GM12873 (cell line): Measurements from ENCODE around the gene IRS1.

Experiments used
- CTCF ChIP-seq: IDR thresholded peaks from 2 replicates; pipeline ENCODE4 v1.5.1; 2012; ENCODE audit warnings: low read depth, mild to moderate bottlenecking, moderate library complexity, low read length, control low read depth; ENCODE audit not compliant: insufficient read depth; ENCODE audit errors: missing control alignments

Gene IRS1

GRCh38 chr2:226702376-226702775, 97.2 kb downstream of the IRS1 start:
- TF ChIP-seq CTCF: no peak

- no peak for TF ChIP-seq CTCF
Measured at GRCh38 chr2:226701052-226701451, 98.6 kb downstream of the IRS1 start.

- no peak for TF ChIP-seq CTCF
Measured at GRCh38 chr2:226699321-226699720, 100.3 kb downstream of the IRS1 start.

- TF ChIP-seq CTCF: no peak
Measured at GRCh38 chr2:226698671-226699070, 100.9 kb downstream of the IRS1 start.

GRCh38 chr2:226694586-226695284, 104.9 kb downstream of the IRS1 start:
- no peak for TF ChIP-seq CTCF

GRCh38 chr2:226694149-226694548, 105.5 kb downstream of the IRS1 start:
- TF ChIP-seq CTCF: no peak

GRCh38 chr2:226693521-226693920, 106.1 kb downstream of the IRS1 start:
- no peak for TF ChIP-seq CTCF
